ENCODE measurements around the gene ARHGAP11A.

Gene ARHGAP11A

GRCh38 chr15:32656496-32656895 lies 41.2 kb downstream of the ARHGAP11A start:
- no peak for DNase-seq

GRCh38 chr15:32657198-32657883 lies 42.0 kb downstream of the ARHGAP11A start:
- no peak for DNase-seq

- DNase-seq, result no peak
These were observed 42.6 kb downstream of the ARHGAP11A start for GRCh38 chr15:32657941-32658340.

- DNase-seq, result no peak
These were observed 44.2 kb downstream of the ARHGAP11A start for GRCh38 chr15:32659340-32660155.

GRCh38 chr15:32663671-32664070 lies 48.4 kb downstream of the ARHGAP11A start:
- no peak for DNase-seq

GRCh38 chr15:32664796-32665195 lies 49.5 kb downstream of the ARHGAP11A start:
- DNase-seq, result no peak

- DNase-seq, result no peak
These were observed 52.0 kb downstream of the ARHGAP11A start for GRCh38 chr15:32667321-32667720.

GRCh38 chr15:32668942-32669341 lies 53.6 kb downstream of the ARHGAP11A start:
- DNase-seq, result no peak

- no peak for DNase-seq
These were observed 54.8 kb downstream of the ARHGAP11A start for GRCh38 chr15:32669896-32670611.

- no peak for DNase-seq
These were observed 55.3 kb downstream of the ARHGAP11A start for GRCh38 chr15:32670623-32671022.

GRCh38 chr15:32671339-32672325 lies 56.3 kb downstream of the ARHGAP11A start:
- DNase-seq, result no peak

- DNase-seq, result no peak
These were observed 59.4 kb downstream of the ARHGAP11A start for GRCh38 chr15:32674681-32675080.

- DNase-seq, result no peak
These were observed 60.2 kb downstream of the ARHGAP11A start for GRCh38 chr15:32675466-32675865.

- DNase-seq, result no peak
These were observed 60.9 kb downstream of the ARHGAP11A start for GRCh38 chr15:32676169-32676568.

GRCh38 chr15:32677238-32677750 lies 62.0 kb downstream of the ARHGAP11A start:
- DNase-seq, result no peak

- DNase-seq, result no peak
These were observed 64.0 kb downstream of the ARHGAP11A start for GRCh38 chr15:32679298-32679690.

- DNase-seq, result no peak
These were observed 67.3 kb downstream of the ARHGAP11A start for GRCh38 chr15:32682569-32682968.

GRCh38 chr15:32682977-32683630 lies 67.8 kb downstream of the ARHGAP11A start:
- no peak for DNase-seq

GRCh38 chr15:32683906-32684584 lies 68.7 kb downstream of the ARHGAP11A start:
- DNase-seq, result no peak

GRCh38 chr15:32685576-32685975 lies 70.3 kb downstream of the ARHGAP11A start:
- DNase-seq, result no peak

- DNase-seq, result no peak
These were observed 72.3 kb downstream of the ARHGAP11A start for GRCh38 chr15:32687556-32687955.
